Adrenal gland (tissue), 12 donors: Measurements from ENCODE around the gene COASY. TPM values are rescaled to one million over a fixed set of nuclear protein-coding genes. Genes with fewer than 3 reads are reported as not detected.

ENCODE experiments used
- DNase-seq, 7 donors: peaks; one replicate each; pipeline ENCODE4 v3.0.0-alpha.2; 2019 to 2020
- H3K27ac ChIP-seq, 5 donors: fragments of 200-600 bp; sonication (generic) in 4 of 5; 1 replicate in 3 of 5; 2 replicates in 2 of 5; pipeline versions ENCODE4 v1.5.1 to v1.8.0; 2016 to 2020; ENCODE audit warnings: mild to moderate bottlenecking in 1 of 5
- H3K27me3 ChIP-seq: fragments of 200-600 bp; 2 replicates; pipeline ENCODE4 v1.8.0; 2021
- H3K36me3 ChIP-seq, 2 donors: fragments of 200-600 bp; replicated peaks in 1 of 2; 1 replicate in 1 of 2; 2 replicates in 1 of 2; pipeline versions ENCODE4 v1.5.1 to v1.8.0; 2018 to 2022
- H3K4me1 ChIP-seq, 2 donors: fragments of 200-600 bp; replicated peaks in 1 of 2; 1 replicate in 1 of 2; 2 replicates in 1 of 2; pipeline versions ENCODE4 v1.5.1 to v1.8.0; 2018 to 2021
- H3K4me3 ChIP-seq, 4 donors: fragments of 200-600 bp; sonication (generic) in 3 of 4; one replicate each; pipeline ENCODE4 v1.5.1; 2016 to 2018
- H3K9me3 ChIP-seq, 3 donors: fragments of 200-600 bp; sonication (generic) in 1 of 3; replicated peaks in 1 of 3; 1 replicate in 2 of 3; 2 replicates in 1 of 3; pipeline versions ENCODE4 v1.5.1 to v1.8.0; 2016 to 2021
- POLR2A ChIP-seq, 2 donors: fragments of 450-650 bp; IDR thresholded peaks; one replicate each; pipeline ENCODE4 v1.6.1; 2017; ENCODE audit warnings: antibody characterized with exemption in 2 of 2, mild to moderate bottlenecking in 2 of 2, moderate library complexity in 1 of 2
- WGBS, 4 donors: extraction: QIAGEN DNeasy Blood & Tissue Kit in 2 of 4; methylation state at CpG; one replicate each; pipeline versions ENCODE4 v1.1.5 to v1.1.7; 2013 to 2017; 5-methylcytosine and 5-hydroxymethylcytosine counted together
- intact Hi-C, 2 donors: fragments of 100-400 bp; cut with DNase I; formaldehyde crosslinking; loops; one replicate each; pipeline versions ENCODE4 v1.14.1 to v1.15.0; 2022 to 2023
- polyA plus RNA-seq, 3 donors: library from polyadenylated mRNA; stranded (reverse); fragments of 200-250 nt in 2 of 3; fragments of 350-450 nt in 1 of 3; fragmentation: Illumina TruSeq in 1 of 3; extraction: RNeasy Lipid Tissue Mini Kit (QIAGEN cat#74804) in 1 of 3; gene quantifications; one replicate each; pipeline ENCODE4 v1.2.3, GENCODE V29; 2013 to 2014
- total RNA-seq, 9 donors: library from RNA; depleted of rRNA in 4 of 9; stranded (reverse); fragments of >200 nt in 4 of 9; fragments of 120-200 nt in 1 of 9; fragmentation: NEBNext Ultra II Directional in 1 of 9; extraction: Animal tissue kit (Norgen Biotek cat#: 25700) in 1 of 9; gene quantifications; one replicate each; pipeline versions ENCODE4 v1.1.0 to v1.2.4, GENCODE V29; 2013 to 2023
- TF ChIP-seq, protein P1 (sequence below), 6 experiments: fragments of 450-650 bp in 4 of 6; fragments of 200-600 bp in 2 of 6; sonication (generic) in 1 of 6; IDR thresholded peaks; 1 replicate in 5 of 6; 2 replicates in 1 of 6; pipeline versions ENCODE4 v1.5.1 to v1.8.0; 2016 to 2021; ENCODE audit warnings: antibody characterized with exemption in 6 of 6, mild to moderate bottlenecking in 2 of 6, moderate library complexity in 1 of 6
- donor health status: healthy with polysubstance abuse.
- donor health status: Bipolar disorder and iron deficiency.
- donor health status: DM: yes; HTN: yes; CAD: no.
- donor health status: DM: no; HTN: no; CAD: no.
- donor health status: DM: no; HTN: no; CAD: no.
- donor health status: DM: yes; HTN: yes; CAD: no.

Gene COASY
- total and polyA plus RNA-seq, 12 donors, result 46.8 to 192 (median 91.8) TPM

DNA sequence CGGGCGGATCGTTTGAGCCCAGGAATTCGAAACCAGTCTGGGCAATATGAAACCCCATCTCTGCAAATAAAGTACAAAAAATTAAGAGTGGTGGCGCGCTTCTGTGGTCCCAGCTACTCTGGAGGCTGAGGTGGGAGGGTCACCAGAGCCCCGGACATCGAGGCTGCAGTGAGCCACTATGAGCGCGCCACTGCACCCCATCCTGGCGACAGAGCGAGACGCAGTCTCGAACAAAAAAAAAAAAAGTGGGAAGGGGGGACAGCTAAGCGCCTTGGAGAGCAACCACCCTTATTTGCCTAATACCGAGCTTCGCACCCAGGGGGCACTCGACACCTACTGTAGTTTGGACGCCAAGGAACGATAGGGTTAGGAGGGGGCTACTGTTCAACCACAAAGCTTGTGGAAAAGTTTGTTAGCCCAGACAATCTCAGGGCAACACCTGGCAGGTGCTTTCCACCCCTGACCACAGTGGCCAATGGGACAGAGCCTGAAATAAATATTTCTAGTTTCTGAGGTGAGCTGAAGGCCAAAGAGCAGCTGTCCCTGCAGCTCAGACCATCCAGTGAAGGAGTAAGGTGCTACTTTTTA, 16.4 kb downstream of the COASY start:
- Histone ChIP-seq H3K4me1 (peaks cover 5 to 21% of the 10 kb centered on the region in 2 donors), H3K9me3 (no peaks in the 10 kb centered on the region), H3K4me3 (peak overlapping the region in 3 of 4 donors; percentile 12 to 86 (median 34)), H3K27me3 (no peaks in the 10 kb centered on the region), H3K36me3 (peaks cover 0 to 49% of the 10 kb centered on the region in 2 donors), H3K27ac (peak overlapping the region; percentile 77 to 97 (median 87))
- no peak for TF ChIP-seq POLR2A (IDR thresholded peaks at IDR 0.05)
- TF ChIP-seq, protein P1, sequence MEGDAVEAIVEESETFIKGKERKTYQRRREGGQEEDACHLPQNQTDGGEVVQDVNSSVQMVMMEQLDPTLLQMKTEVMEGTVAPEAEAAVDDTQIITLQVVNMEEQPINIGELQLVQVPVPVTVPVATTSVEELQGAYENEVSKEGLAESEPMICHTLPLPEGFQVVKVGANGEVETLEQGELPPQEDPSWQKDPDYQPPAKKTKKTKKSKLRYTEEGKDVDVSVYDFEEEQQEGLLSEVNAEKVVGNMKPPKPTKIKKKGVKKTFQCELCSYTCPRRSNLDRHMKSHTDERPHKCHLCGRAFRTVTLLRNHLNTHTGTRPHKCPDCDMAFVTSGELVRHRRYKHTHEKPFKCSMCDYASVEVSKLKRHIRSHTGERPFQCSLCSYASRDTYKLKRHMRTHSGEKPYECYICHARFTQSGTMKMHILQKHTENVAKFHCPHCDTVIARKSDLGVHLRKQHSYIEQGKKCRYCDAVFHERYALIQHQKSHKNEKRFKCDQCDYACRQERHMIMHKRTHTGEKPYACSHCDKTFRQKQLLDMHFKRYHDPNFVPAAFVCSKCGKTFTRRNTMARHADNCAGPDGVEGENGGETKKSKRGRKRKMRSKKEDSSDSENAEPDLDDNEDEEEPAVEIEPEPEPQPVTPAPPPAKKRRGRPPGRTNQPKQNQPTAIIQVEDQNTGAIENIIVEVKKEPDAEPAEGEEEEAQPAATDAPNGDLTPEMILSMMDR (IDR thresholded peaks at IDR 0.05), result peak; percentile 57 to 81 (median 72)
- intact Hi-C loops, result no loop called here
- peak; percentile 65 to 91 (median 77) for DNase-seq
- WGBS, 4 donors, result 0 to 1% (median 1%) methylated on average over 20 of the region's 20 CpGs

DNA sequence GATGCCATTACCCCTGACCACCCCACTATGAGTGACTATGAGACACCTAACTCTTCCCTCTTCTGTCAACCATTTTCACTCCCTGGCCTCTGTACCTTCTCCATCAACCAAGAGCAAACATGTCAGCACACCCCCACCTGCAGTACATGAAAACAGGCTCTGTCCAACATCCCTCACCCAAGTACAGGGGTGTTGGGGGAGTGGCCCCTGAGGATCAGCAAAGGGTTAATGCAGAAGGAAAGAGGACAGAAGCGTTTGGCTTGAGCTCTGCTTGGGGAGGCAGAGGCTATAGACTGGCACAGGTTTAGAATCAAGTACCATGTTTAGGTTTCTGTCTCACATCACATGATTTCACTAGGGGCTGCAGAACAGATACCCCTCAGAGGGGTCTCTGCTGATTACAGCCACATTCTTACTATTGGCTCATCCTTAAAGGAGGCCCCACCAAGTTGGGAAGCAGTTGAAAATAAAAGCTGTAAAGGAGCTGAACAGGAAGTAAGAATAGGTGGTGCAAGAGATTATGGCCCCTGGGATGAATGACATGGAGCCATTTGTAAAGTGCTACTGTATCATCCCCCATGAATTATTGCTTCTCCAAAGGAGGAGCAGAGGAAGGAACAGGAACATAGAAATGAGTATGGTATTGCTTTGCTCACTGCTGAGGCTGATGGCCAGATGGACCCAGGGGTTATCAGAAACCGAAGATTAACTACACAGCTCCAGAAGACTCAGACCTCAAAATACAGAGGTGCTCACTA, 18.0 kb downstream of the COASY start:
- no peaks in the 10 kb centered on the region for H3K9me3 ChIP-seq
- no peak overlapping the region for H3K27ac ChIP-seq
- TF ChIP-seq, protein P1 (IDR thresholded peaks at IDR 0.05), result no peak
- TF ChIP-seq POLR2A (IDR thresholded peaks at IDR 0.05), result no peak
- intact Hi-C loops, result loop anchor here (5.0 to 10.0 kb wide), 2 partner anchors 95 to 102 kb away; partner anchors contain the start of genes CCR10 (in 1 of the 2), CNTNAP1 (in 1 of the 2) and PLEKHH3 (in 1 of the 2)
- no peak for DNase-seq
- H3K4me3 ChIP-seq, result no peak overlapping the region
- peaks cover 0 to 55% of the 10 kb centered on the region in 2 donors for H3K36me3 ChIP-seq
- H3K27me3 ChIP-seq, result no peaks in the 10 kb centered on the region
- 38 to 58% (median 54%) methylated on average over 2 of the region's 2 CpGs for WGBS, 4 donors
- H3K4me1 ChIP-seq, result peaks cover 5 to 21% of the 10 kb centered on the region in 2 donors

GRCh38 chr17:42581744-42582270, 19.9 kb downstream of the COASY start:
- no peak for TF ChIP-seq POLR2A (IDR thresholded peaks at IDR 0.05)

DNA sequence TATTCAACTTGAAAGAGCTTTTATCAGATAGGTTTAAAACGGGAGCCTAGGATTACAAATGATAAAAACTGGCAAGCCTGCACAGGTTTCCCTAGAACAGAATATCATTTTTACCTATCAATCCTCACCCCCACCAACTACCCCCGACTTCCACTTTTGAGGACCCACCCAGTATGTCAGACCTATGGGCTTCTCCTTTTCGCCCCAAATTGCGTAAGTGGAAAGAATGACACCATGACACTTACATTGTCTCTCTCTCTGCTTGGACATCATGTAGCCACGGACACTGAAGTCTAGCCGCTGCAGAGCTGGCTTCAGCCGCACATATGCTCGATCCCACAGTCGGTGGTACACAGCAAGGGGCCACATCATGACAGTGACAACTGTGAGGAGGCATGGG, 22.9 kb downstream of the COASY start:
- 70 to 88% (median 83%) methylated on average over 6 to 9 of the region's 9 CpGs for WGBS, 4 donors
- Histone ChIP-seq H3K36me3 (peaks cover 0 to 98% of the 10 kb centered on the region in 2 donors), H3K4me1 (no peaks in the 10 kb centered on the region), H3K4me3 (no peak overlapping the region), H3K27ac (peak overlapping the region in 2 of 5 donors; percentile 28 to 67), H3K27me3 (no peaks in the 10 kb centered on the region), H3K9me3 (no peaks in the 10 kb centered on the region)
- intact Hi-C loops, result loop anchor here (5.0 to 10.0 kb wide), 2 partner anchors 90 to 97 kb away; partner anchors contain the start of genes CCR10 (in 1 of the 2), CNTNAP1 (in 1 of the 2) and PLEKHH3 (in 1 of the 2)
- TF ChIP-seq POLR2A (IDR thresholded peaks at IDR 0.05), result no peak
- TF ChIP-seq, protein P1 (IDR thresholded peaks at IDR 0.05), result no peak
- DNase-seq, result peak in 1 of 7 donors; percentile 46

More at GRCh38 chr17:42581744-42582270, 19.9 kb downstream of the COASY start:
- peaks cover 0 to 73% of the 10 kb centered on the region in 2 donors for H3K36me3 ChIP-seq
- peak in 1 of 7 donors; percentile 46 for DNase-seq
- intact Hi-C loops, result loop anchor here (5.0 to 10.0 kb wide), 2 partner anchors 93 to 100 kb away; partner anchors contain the start of genes CCR10 (in 1 of the 2), CNTNAP1 (in 1 of the 2) and PLEKHH3 (in 1 of the 2)
- peaks cover 5 to 17% of the 10 kb centered on the region in 2 donors for H3K4me1 ChIP-seq
- no peak overlapping the region for H3K27ac ChIP-seq
- no peak overlapping the region for H3K4me3 ChIP-seq
- 67 to 76% (median 73%) methylated on average over 3 to 10 of the region's 10 CpGs for WGBS, 4 donors
- no peaks in the 10 kb centered on the region for H3K27me3 ChIP-seq
- H3K9me3 ChIP-seq, result no peaks in the 10 kb centered on the region
